ENCODE results near the gene PPM1H.
A peak's percentile ranks its signal among the peaks of the same experiment; 100 is the strongest.
"Not testable (repeated sequence)": the region's sequence is repeated elsewhere in the genome, so short reads cannot be mapped to it uniquely, and the experiment has no call there.

PPM1H gene

GRCh38 chr12:62943779-62944395, 8.9 kb upstream of the PPM1H start:
- Histone ChIP-seq H3K4me3 (ENCODE audit: low read depth in 1 of 2, low read length in 2 of 2) (no peak overlapping the region), H3K9ac (ENCODE audit: low read length) (no peak overlapping the region), H3K4me1 (ENCODE audit: insufficient read depth, low read length) (no peaks in the 10 kb centered on the region), H3K9me3 (ENCODE audit: low read length) (no peaks in the 10 kb centered on the region), H3K27me3 (ENCODE audit: control insufficient read depth in 1 of 2, insufficient read depth in 2 of 2, low read length in 2 of 2) (no peaks in the 10 kb centered on the region), H3K27ac (ENCODE audit: low read depth, low read length) (no peak overlapping the region), H3K36me3 (ENCODE audit: insufficient read depth, low read length) (no peaks in the 10 kb centered on the region)

DNA sequence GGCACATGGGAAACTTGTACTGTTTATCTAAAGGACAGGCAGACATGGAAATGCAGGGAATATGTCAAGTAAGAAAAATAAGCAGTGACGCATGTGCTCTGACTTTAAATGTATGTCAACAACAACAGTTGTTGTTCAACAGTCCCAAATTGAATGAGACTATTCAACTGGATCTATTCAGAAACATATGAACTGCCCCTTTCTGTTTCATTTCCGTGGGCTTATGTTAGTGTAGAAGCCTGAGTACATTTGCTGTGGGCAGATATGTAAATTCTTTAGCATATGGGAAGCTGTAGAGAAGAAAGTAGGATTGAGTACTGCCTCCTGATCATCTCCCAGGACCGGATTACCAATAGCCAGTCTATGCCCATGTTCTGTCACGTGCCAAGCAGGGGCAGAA, 7.4 kb upstream of the PPM1H start:
- H3K27ac ChIP-seq (ENCODE audit: low read depth, low read length); H3K36me3 ChIP-seq (ENCODE audit: insufficient read depth, low read length); H3K4me1 ChIP-seq (ENCODE audit: insufficient read depth, low read length); H3K27me3 ChIP-seq (ENCODE audit: control insufficient read depth in 1 of 2, insufficient read depth in 2 of 2, low read length in 2 of 2); H3K9ac ChIP-seq (ENCODE audit: low read length); H3K4me3 ChIP-seq (ENCODE audit: low read depth in 1 of 2, low read length in 2 of 2); H3K9me3 ChIP-seq (ENCODE audit: low read length): not testable (repeated sequence)

GRCh38 chr12:62934239-62934798, 631 bp downstream of the PPM1H start:
- H3K27ac ChIP-seq (ENCODE audit: low read depth, low read length), result no peak overlapping the region
- peaks cover 5 to 9% of the 10 kb centered on the region in 2 donors for H3K27me3 ChIP-seq (ENCODE audit: control insufficient read depth in 1 of 2, insufficient read depth in 2 of 2, low read length in 2 of 2)
- no peaks in the 10 kb centered on the region for H3K36me3 ChIP-seq (ENCODE audit: insufficient read depth, low read length)
- H3K4me3 ChIP-seq (ENCODE audit: low read depth in 1 of 2, low read length in 2 of 2), result peak overlapping the region; percentile 60 to 83
- H3K9me3 ChIP-seq (ENCODE audit: low read length), result no peaks in the 10 kb centered on the region
- H3K4me1 ChIP-seq (ENCODE audit: insufficient read depth, low read length), result peaks cover 9% of the 10 kb centered on the region
- H3K9ac ChIP-seq (ENCODE audit: low read length), result no peak overlapping the region

GRCh38 chr12:62933602-62934238, 1.2 kb downstream of the PPM1H start:
- no peak overlapping the region for H3K27ac ChIP-seq (ENCODE audit: low read depth, low read length)

GRCh38 chr12:62933220-62933601, 1.7 kb downstream of the PPM1H start:
- H3K9me3 ChIP-seq (ENCODE audit: low read length), result no peaks in the 10 kb centered on the region
- H3K27ac ChIP-seq (ENCODE audit: low read depth, low read length), result no peak overlapping the region
- H3K9ac ChIP-seq (ENCODE audit: low read length), result no peak overlapping the region
- peaks cover 5 to 9% of the 10 kb centered on the region in 2 donors for H3K27me3 ChIP-seq (ENCODE audit: control insufficient read depth in 1 of 2, insufficient read depth in 2 of 2, low read length in 2 of 2)
- H3K4me3 ChIP-seq (ENCODE audit: low read depth in 1 of 2, low read length in 2 of 2), result peak overlapping the region in 1 of 2 donors; percentile 60
- peaks cover 9% of the 10 kb centered on the region for H3K4me1 ChIP-seq (ENCODE audit: insufficient read depth, low read length)
- no peaks in the 10 kb centered on the region for H3K36me3 ChIP-seq (ENCODE audit: insufficient read depth, low read length)

More at GRCh38 chr12:62933602-62934238, 1.2 kb downstream of the PPM1H start:
- no peaks in the 10 kb centered on the region for H3K9me3 ChIP-seq (ENCODE audit: low read length)
- no peak overlapping the region for H3K9ac ChIP-seq (ENCODE audit: low read length)
- peak overlapping the region; percentile 60 to 83 for H3K4me3 ChIP-seq (ENCODE audit: low read depth in 1 of 2, low read length in 2 of 2)
- peaks cover 9% of the 10 kb centered on the region for H3K4me1 ChIP-seq (ENCODE audit: insufficient read depth, low read length)
- H3K27me3 ChIP-seq (ENCODE audit: control insufficient read depth in 1 of 2, insufficient read depth in 2 of 2, low read length in 2 of 2), result peaks cover 5 to 9% of the 10 kb centered on the region in 2 donors
- no peaks in the 10 kb centered on the region for H3K36me3 ChIP-seq (ENCODE audit: insufficient read depth, low read length)

DNA sequence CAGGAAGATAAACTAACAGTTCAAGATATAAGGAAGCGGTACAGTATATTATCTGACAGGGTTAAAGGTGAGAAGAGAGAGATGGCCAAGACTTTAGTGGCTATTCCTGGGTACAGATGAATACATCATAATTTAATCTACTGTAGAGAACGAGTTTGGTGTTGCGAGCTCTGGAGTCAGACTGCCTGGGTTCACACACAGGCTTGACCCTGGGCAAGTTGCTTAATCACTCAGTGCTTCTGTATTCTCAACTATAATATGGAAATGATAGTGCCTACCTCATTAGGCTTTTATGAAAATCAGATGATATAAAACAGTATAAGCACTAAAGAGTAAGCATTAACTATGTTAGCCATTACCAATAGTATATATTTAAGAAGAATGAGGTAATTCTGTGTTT, 3.5 kb downstream of the PPM1H start:
- Histone ChIP-seq H3K9ac (ENCODE audit: low read length) (no peak overlapping the region), H3K27me3 (ENCODE audit: control insufficient read depth in 1 of 2, insufficient read depth in 2 of 2, low read length in 2 of 2) (peaks cover 5 to 9% of the 10 kb centered on the region in 2 donors), H3K36me3 (ENCODE audit: insufficient read depth, low read length) (no peaks in the 10 kb centered on the region), H3K4me1 (ENCODE audit: insufficient read depth, low read length) (peaks cover 9% of the 10 kb centered on the region), H3K27ac (ENCODE audit: low read depth, low read length) (no peak overlapping the region), H3K9me3 (ENCODE audit: low read length) (no peaks in the 10 kb centered on the region), H3K4me3 (ENCODE audit: low read depth in 1 of 2, low read length in 2 of 2) (no peak overlapping the region)

DNA sequence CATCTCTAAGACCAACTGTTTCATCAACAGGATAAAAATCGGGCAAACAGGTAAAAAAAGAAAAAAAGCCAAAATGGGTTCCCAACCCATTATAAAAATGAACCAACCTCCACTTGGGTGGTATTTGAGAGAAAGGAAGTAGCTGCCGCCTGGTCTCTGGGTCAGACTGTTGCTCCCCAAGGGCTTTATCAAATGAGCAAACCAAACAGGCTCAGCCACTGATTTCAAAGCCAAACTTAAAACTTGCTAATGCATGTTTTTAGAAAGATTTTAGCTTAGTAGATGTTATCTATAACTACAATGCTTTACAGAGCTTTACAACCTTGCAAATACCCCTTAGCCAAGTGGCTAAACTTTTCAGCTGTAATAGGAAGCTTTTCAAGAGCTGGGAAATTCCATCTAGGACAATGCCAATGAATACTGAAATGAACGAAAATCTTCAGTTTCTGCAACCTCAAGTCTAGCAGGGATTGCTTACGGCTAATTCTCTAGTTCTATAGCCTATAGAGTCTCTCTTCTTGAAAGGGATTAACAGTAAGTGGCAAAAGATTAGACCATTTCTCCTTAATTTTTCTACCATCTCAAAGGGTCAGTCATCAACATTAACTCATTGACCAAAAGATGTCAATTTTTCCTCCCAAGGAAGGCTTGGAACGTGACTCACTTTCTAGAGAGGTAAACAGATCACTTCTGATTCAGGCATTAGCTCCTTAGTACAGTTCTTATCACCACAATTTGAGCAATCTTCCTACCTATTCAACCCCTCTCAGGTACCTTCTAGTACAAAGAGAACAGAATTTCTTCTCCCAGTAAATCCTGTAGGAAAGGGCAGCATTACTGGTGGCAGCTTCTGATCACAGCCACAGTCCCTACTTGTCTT, 4.2 kb downstream of the PPM1H start:
- H3K36me3 ChIP-seq (ENCODE audit: insufficient read depth, low read length), result no peaks in the 10 kb centered on the region
- peaks cover 9% of the 10 kb centered on the region for H3K4me1 ChIP-seq (ENCODE audit: insufficient read depth, low read length)
- H3K9me3 ChIP-seq (ENCODE audit: low read length), result no peaks in the 10 kb centered on the region
- no peak overlapping the region for H3K27ac ChIP-seq (ENCODE audit: low read depth, low read length)
- peaks cover 5 to 9% of the 10 kb centered on the region in 2 donors for H3K27me3 ChIP-seq (ENCODE audit: control insufficient read depth in 1 of 2, insufficient read depth in 2 of 2, low read length in 2 of 2)
- H3K9ac ChIP-seq (ENCODE audit: low read length), result no peak overlapping the region
- H3K4me3 ChIP-seq (ENCODE audit: low read depth in 1 of 2, low read length in 2 of 2), result no peak overlapping the region

DNA sequence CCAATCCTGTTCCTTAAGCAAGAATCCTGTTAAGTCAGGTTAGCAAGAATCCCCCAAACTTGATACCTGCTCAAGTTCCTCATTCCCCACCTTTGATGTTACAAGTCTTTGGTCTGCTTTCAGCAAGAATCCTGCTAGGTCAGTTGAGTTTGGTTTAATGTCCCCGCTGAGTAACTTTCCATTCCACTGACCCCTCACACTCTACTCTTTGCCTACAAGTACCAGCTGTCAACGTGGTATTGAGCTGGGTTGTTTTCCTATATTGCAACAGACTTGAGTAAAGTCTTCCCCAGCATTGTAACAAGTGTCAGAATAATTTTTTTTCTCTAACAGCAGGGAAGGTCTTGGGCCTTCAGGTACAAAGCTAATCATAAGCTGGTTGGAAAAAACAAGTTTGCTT, 6.3 kb downstream of the PPM1H start:
- Histone ChIP-seq H3K4me1 (ENCODE audit: insufficient read depth, low read length) (peaks cover 5% of the 10 kb centered on the region), H3K9ac (ENCODE audit: low read length) (no peak overlapping the region), H3K36me3 (ENCODE audit: insufficient read depth, low read length) (no peaks in the 10 kb centered on the region), H3K27ac (ENCODE audit: low read depth, low read length) (no peak overlapping the region), H3K4me3 (ENCODE audit: low read depth in 1 of 2, low read length in 2 of 2) (no peak overlapping the region), H3K9me3 (ENCODE audit: low read length) (no peaks in the 10 kb centered on the region), H3K27me3 (ENCODE audit: control insufficient read depth in 1 of 2, insufficient read depth in 2 of 2, low read length in 2 of 2) (peaks cover 5 to 6% of the 10 kb centered on the region in 2 donors)

GRCh38 chr12:62925680-62926079, 9.3 kb downstream of the PPM1H start:
- H3K27me3 ChIP-seq (ENCODE audit: control insufficient read depth in 1 of 2, insufficient read depth in 2 of 2, low read length in 2 of 2), result no peaks in the 10 kb centered on the region
- H3K36me3 ChIP-seq (ENCODE audit: insufficient read depth, low read length), result no peaks in the 10 kb centered on the region
- no peaks in the 10 kb centered on the region for H3K9me3 ChIP-seq (ENCODE audit: low read length)
- no peaks in the 10 kb centered on the region for H3K4me1 ChIP-seq (ENCODE audit: insufficient read depth, low read length)
- no peak overlapping the region for H3K27ac ChIP-seq (ENCODE audit: low read depth, low read length)
- H3K4me3 ChIP-seq (ENCODE audit: low read depth in 1 of 2, low read length in 2 of 2), result no peak overlapping the region
- no peak overlapping the region for H3K9ac ChIP-seq (ENCODE audit: low read length)

GRCh38 chr12:62924084-62924483, 10.9 kb downstream of the PPM1H start:
- H3K27ac ChIP-seq (ENCODE audit: low read depth, low read length), result no peak overlapping the region
- no peaks in the 10 kb centered on the region for H3K4me1 ChIP-seq (ENCODE audit: insufficient read depth, low read length)
- H3K9me3 ChIP-seq (ENCODE audit: low read length), result no peaks in the 10 kb centered on the region
- no peak overlapping the region for H3K4me3 ChIP-seq (ENCODE audit: low read depth in 1 of 2, low read length in 2 of 2)
- no peaks in the 10 kb centered on the region for H3K36me3 ChIP-seq (ENCODE audit: insufficient read depth, low read length)
- no peaks in the 10 kb centered on the region for H3K27me3 ChIP-seq (ENCODE audit: control insufficient read depth in 1 of 2, insufficient read depth in 2 of 2, low read length in 2 of 2)
- no peak overlapping the region for H3K9ac ChIP-seq (ENCODE audit: low read length)

DNA sequence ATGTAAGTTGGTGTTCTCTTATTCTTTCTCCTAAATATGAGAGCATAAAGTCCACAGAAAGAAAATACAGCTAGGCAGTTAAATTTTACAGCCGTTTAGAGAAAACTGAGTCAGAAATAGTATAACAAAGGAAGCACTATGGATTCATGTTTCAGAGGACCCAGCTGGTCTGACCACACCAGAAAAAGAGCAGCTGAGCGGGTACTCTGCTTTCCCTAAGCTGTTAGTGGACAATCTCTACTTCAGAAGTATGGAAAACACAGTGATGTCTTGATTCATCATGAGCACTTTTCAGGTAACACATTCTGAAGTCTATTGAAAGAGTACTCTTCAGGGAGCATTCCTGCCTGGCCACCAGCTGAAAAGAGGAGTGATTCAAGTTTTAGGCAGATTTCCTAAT, 12.4 kb downstream of the PPM1H start:
- no peak overlapping the region for H3K9ac ChIP-seq (ENCODE audit: low read length)
- no peaks in the 10 kb centered on the region for H3K36me3 ChIP-seq (ENCODE audit: insufficient read depth, low read length)
- H3K9me3 ChIP-seq (ENCODE audit: low read length), result no peaks in the 10 kb centered on the region
- H3K4me3 ChIP-seq (ENCODE audit: low read depth in 1 of 2, low read length in 2 of 2), result no peak overlapping the region
- H3K27ac ChIP-seq (ENCODE audit: low read depth, low read length), result no peak overlapping the region
- no peaks in the 10 kb centered on the region for H3K27me3 ChIP-seq (ENCODE audit: control insufficient read depth in 1 of 2, insufficient read depth in 2 of 2, low read length in 2 of 2)
- H3K4me1 ChIP-seq (ENCODE audit: insufficient read depth, low read length), result no peaks in the 10 kb centered on the region

Measured in muscle layer of colon (tissue), 2 donors.